Inflammatory macrophage treated with lipopolysaccharide for 4 hours (primary cell): ENCODE results near the gene EDEM1.

Experiments
- DNase-seq: peaks from one replicate; pipeline ENCODE4 v3.0.0-alpha.2; 2020

EDEM1 gene

DNA sequence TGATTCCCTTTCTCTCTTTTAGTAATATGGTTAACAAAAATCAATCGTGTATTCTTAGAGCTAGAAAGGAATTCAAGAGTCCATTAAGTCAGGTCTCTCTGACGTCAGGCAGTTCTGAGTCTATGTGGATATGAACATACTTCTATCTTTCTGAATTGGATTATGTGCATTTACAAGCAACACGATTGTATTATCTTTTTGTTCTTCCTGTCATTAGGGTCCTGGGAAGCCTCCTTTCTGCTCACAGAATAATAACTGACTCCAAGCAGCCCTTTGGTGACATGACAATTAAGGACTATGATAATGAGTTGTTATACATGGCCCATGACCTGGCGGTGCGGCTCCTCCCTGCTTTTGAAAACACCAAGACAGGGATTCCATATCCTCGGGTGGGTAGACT lies 14.0 kb downstream of the EDEM1 start:
- no peak for DNase-seq

DNA sequence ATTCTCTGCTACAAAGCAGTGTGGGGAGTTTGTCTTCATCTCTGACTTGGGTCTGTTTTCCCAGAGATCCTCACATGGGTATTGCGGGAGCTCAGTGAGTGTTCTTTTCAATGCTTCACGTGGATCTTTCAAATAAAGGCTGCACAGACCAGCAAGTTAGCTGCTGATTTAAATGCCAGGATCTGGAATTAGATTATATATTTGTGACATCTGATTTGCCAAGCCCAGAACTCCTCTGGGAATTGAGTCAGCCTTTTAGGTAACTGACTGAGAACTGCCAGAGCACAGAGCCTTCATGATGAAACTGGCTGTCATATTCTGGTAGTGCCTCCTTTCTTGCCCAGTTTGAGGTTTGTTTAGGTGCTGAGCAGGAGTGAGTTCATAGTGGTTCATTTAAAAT lies 14.7 kb downstream of the EDEM1 start:
- DNase-seq, result no peak

- DNase-seq, result peak; percentile 38
These were observed 17.8 kb downstream of the EDEM1 start for GRCh38 chr3:5205165-5205941.

DNA sequence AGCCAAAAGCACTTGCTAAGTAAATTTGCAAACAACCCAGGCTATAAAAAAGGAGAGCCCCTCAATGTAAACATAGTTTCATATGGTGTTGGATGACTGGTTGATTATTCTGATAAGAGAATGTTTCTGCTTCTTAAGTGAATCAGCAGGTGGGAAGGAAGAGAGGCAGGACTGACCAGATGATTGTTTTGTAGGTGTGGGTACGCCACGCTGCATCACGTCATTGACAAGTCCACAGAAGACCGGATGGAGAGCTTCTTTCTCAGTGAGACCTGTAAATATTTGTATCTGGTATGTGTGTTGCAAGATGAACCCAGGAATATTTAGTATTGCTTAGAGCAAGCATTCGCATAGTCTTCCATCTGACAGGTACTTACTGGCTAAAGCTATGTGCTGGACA lies 23.4 kb downstream of the EDEM1 start:
- no peak for DNase-seq

GRCh38 chr3:5212628-5213573 lies 25.4 kb downstream of the EDEM1 start:
- DNase-seq, result no peak

GRCh38 chr3:5213574-5213966 lies 26.1 kb downstream of the EDEM1 start:
- DNase-seq, result no peak

- DNase-seq, result no peak
These were observed 26.8 kb downstream of the EDEM1 start for GRCh38 chr3:5214352-5214751.

- DNase-seq, result no peak
These were observed 30.5 kb downstream of the EDEM1 start for GRCh38 chr3:5217824-5218595.

DNA sequence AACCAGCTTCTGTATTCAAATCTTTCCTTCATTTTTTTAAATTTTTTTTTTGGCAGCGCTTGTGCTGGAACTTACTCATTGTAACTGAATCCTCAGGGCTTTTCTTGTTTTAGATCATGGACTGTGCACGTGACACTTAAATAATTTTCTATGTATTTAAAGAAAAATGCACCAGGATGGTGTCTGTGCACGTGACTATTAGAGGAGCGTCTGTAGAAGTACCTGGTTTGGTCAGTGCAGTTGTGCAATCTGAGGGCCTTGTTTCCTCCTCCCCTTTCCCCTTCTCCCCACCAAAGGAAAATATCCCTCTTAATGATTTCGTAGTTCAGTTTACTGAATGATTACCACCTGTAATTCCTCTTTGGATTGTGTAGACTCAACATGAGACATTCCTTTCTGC lies 31.3 kb downstream of the EDEM1 start:
- no peak for DNase-seq

- DNase-seq, result no peak
These were observed 31.7 kb downstream of the EDEM1 start for GRCh38 chr3:5219216-5219615.

DNA sequence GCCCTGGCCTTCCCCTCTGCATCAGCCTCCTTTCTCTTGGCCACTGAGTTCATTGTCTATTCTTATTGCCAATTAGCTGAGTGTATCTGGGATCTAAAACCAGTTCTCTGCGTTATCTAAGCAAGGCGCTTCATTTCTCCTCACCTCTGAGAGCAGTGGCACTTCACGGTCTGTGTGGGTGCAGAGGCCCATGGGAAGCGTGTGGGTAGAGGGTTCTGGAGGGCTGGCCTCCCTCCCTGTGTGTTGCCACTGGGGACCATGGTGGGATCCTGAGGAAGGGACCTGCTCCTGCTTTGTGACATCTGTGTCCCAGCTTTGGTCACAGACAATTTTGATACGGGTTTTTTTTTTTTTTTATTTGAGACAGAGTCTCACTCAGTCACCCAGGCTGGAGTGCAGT lies 32.7 kb downstream of the EDEM1 start:
- DNase-seq, result no peak

GRCh38 chr3:5220667-5221431 lies 33.3 kb downstream of the EDEM1 start:
- DNase-seq, result no peak

GRCh38 chr3:5221701-5222100 lies 34.2 kb downstream of the EDEM1 start:
- DNase-seq, result no peak

- no peak for DNase-seq
These were observed 34.9 kb downstream of the EDEM1 start for GRCh38 chr3:5222283-5223005.

DNA sequence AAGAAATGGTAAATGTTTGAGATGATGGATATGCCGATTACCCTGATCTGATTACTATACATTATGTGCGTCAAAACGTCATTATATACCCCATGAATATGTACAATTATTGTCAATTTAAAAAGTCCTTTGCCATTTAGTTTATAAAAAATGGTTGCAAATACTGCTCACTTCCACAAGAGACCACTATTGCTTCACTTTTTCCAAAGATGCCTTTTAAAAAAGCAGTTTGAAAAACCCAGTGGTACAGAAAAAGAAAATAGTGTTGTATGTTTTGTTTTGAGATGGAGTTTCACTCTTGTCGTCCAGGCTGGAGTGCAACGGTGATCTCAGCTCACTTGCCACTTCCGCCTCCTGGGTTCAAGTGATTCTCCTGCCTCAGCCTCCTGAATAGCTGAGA lies 39.3 kb downstream of the EDEM1 start:
- peak; percentile 20 for DNase-seq

DNA sequence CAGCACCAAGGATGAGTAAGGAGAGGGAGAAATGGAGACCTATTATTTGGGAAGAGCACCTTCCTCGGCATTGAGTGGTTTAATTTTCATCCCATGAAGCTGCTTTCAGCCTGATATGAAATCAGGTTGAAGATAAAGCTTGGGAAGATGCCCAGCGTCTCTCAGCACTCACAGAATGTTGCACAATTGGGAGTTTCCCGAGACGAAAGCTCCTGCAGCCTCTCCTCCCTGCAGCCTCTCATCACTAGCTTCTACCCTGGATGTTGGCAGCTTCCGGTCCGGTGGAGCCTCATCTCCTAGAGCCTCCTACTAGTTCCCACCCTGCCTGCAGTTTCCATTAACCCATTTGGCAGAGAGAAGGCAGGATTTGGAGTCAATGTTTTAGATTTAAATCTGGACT lies 40.3 kb downstream of the EDEM1 start:
- no peak for DNase-seq

GRCh38 chr3:5229414-5229813 lies 41.9 kb downstream of the EDEM1 start:
- DNase-seq, result no peak

DNA sequence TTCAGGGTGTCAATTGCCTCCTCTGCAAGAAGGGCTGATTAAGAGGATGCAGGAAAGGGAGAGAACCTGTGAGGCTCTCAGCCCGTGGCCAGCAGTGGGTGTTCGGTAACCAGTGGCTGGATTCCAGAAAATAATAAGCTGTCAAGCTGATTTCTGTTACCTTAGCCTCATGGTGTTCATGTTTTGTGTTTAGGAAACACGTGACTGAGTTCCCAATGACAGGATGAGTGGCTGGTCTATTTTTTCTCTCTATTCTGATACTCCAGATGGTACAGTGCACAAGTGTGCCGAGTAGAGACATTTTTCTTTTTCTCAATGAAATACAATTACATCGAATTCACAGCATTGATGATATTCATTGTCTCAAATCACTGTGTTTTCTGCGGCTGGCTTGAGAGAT lies 43.6 kb downstream of the EDEM1 start:
- DNase-seq, result no peak

DNA sequence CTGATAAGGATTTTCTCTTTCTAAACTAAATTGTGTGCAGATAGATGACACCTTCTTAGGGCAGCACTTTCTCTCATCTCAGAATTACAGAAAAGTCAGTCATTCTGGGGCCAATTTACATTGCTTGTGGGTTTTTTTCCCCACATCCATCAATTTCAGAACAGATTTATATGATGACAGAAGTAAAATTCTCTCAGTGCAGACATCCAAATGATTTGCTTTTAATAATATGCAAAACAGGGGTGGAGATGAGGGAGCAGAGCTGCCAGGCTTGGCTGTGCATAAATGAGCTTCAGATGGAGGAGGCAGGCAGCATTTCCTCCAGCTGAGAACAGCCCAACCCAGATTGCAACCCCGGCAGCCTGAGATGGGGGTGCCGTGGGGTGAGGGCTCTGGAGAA lies 44.0 kb downstream of the EDEM1 start:
- DNase-seq, result no peak

DNA sequence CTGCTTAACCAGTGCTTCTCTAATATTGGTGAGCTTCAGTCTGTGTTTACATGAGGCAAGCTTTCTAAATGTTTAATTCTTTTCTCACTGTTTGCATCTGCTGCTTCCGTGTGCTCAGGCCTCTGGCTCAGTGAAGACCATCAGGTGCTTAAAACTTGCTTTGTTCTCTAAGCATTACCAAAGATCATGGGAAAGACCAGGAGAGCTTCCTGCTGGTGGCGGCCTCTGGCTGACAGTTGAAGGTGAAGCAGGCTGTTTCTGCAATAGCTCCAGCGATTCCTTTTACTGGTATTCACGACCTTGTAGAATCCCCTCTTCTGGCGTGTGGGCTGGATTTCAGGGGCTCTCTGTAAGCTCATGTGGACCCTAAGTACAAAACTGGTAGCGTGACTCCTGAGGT lies 45.1 kb downstream of the EDEM1 start:
- DNase-seq, result no peak

DNA sequence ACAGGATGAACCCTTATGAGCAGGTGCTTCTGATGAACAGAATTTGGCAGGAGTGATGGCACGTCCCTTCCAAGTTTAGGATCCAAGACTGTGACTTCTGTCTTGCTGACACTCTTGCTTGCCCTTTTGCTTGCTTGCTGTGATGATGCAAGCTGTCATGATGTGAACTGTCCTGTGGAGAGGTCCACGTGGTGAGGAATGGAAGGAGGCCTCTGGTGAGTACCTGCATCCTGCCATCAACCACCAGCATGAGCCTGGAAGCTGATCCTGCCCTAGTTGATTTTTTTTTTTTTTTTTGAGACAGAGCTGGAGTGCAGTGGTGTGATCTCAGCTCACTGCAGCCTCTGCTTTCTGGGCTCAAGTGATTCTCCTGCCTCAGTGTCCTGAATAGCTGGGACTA lies 45.5 kb downstream of the EDEM1 start:
- no peak for DNase-seq

DNA sequence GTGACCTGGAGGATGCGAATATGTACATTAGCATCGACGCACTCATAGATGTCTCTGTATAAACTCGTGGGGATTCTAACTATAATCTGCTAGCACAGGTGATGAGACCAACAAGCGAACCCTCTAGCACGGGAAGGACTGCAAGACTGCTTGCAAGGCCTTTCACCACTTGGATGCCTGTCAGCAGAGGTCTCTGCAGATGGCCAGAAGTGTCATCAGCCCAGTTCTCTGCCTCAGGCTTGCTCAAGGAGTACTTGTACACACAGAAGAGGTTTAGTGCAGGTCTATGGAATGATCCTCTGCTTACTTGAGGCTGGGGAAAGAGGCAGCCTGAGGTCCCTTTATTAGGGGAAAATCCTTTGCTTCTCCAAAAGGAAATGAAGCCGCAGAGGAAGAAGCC lies 48.1 kb downstream of the EDEM1 start:
- no peak for DNase-seq
